GM10266 (cell line): ENCODE data around the gene CDCA8.

Experiments used
- DNase-seq: peaks from one replicate; pipeline ENCODE4 v3.0.0; 2012; ENCODE audit errors: extremely low spot score
- CTCF ChIP-seq: IDR thresholded peaks from 2 replicates; pipeline ENCODE4 v1.5.1; 2012; ENCODE audit warnings: mild to moderate bottlenecking, low read depth; ENCODE audit not compliant: control insufficient read depth, insufficient read depth; ENCODE audit errors: missing control alignments

Gene CDCA8

GRCh38 chr1:37662031-37662755 is 30.1 kb upstream of the CDCA8 start:
- DNase-seq, result no peak

GRCh38 chr1:37663426-37664000 is 28.8 kb upstream of the CDCA8 start:
- no peak for TF ChIP-seq CTCF
- no peak for DNase-seq

More at GRCh38 chr1:37662031-37662755, 30.1 kb upstream of the CDCA8 start:
- no peak for TF ChIP-seq CTCF

GRCh38 chr1:37666241-37666867 is 26.0 kb upstream of the CDCA8 start:
- TF ChIP-seq CTCF, result no peak
- no peak for DNase-seq

- no peak for DNase-seq
- no peak for TF ChIP-seq CTCF
Measured at GRCh38 chr1:37667023-37667671, 25.2 kb upstream of the CDCA8 start.

GRCh38 chr1:37670133-37670532 is 22.2 kb upstream of the CDCA8 start:
- DNase-seq, result no peak
- TF ChIP-seq CTCF, result no peak

GRCh38 chr1:37671261-37671660 is 21.1 kb upstream of the CDCA8 start:
- no peak for TF ChIP-seq CTCF
- no peak for DNase-seq
